ENCODE data around the gene PLXNA2. TPM values are rescaled to one million over a fixed set of nuclear protein-coding genes. Genes with fewer than 3 reads are reported as not detected.

PLXNA2 gene
- total RNA-seq, 1 experiment from 2014 or later = 0.06 TPM

GRCh38 chr1:208217781-208218180, 26.4 kb downstream of the PLXNA2 start:
- no peaks in the 10 kb centered on the region for H3K36me3 ChIP-seq (ENCODE audit: insufficient read depth, low read length, poor library complexity, severe bottlenecking)
- POLR2A ChIA-PET (ENCODE audit: low non-redundant PET) = no interaction called here

GRCh38 chr1:208216806-208217205, 27.4 kb downstream of the PLXNA2 start:
- intact Hi-C loops (cut with micrococcal nuclease; ENCODE audit: unreplicated experiment) = loop anchor here (2.0 kb wide), 1 partner anchor 20 kb away; no protein-coding TSS in a partner anchor
- Histone ChIP-seq H3K36me3 (ENCODE audit: insufficient read depth, low read length, poor library complexity, severe bottlenecking) (no peaks in the 10 kb centered on the region), H3K9me3 (ENCODE audit: low read depth, low read length, poor library complexity, severe bottlenecking) (no peaks in the 10 kb centered on the region), H3K4me1 (ENCODE audit: insufficient read depth, low read length, poor library complexity, severe bottlenecking) (no peaks in the 10 kb centered on the region), H3K4me3 (ENCODE audit: low read depth, low read length, poor library complexity, severe bottlenecking) (no peak overlapping the region), H3K27ac (ENCODE audit: low read depth, low read length, poor library complexity, severe bottlenecking) (no peak overlapping the region), H3K27me3 (replicated peaks; ENCODE audit: insufficient read depth, low read depth, low read length, poor library complexity) (peaks cover 14% of the 10 kb centered on the region)
- ChIA-PET POLR2A (ENCODE audit: low non-redundant PET) (no interaction called here), CTCF (no interaction called here)
- no peak for DNase-seq (ENCODE audit: low spot score)
- no TSS peak for BruUV-seq (replicated peaks)
- TF ChIP-seq EZH2 (IDR thresholded peaks at IDR 0.05; ENCODE audit: borderline replicate concordance, low read depth, low read length, poor library complexity, severe bottlenecking) (no peak), CTCF (conservative IDR thresholded peaks at IDR 0.05; ENCODE audit: low read depth, low read length) (no peak)

More at GRCh38 chr1:208217781-208218180, 26.4 kb downstream of the PLXNA2 start:
- H3K27ac ChIP-seq (ENCODE audit: low read depth, low read length, poor library complexity, severe bottlenecking) = no peak overlapping the region
- TF ChIP-seq CTCF (conservative IDR thresholded peaks at IDR 0.05; ENCODE audit: low read depth, low read length) (no peak), EZH2 (IDR thresholded peaks at IDR 0.05; ENCODE audit: borderline replicate concordance, low read depth, low read length, poor library complexity, severe bottlenecking) (no peak)
- no peaks in the 10 kb centered on the region for H3K9me3 ChIP-seq (ENCODE audit: low read depth, low read length, poor library complexity, severe bottlenecking)
- DNase-seq (ENCODE audit: low spot score) = no peak
- peaks cover 19% of the 10 kb centered on the region for H3K27me3 ChIP-seq (replicated peaks; ENCODE audit: insufficient read depth, low read depth, low read length, poor library complexity)
- no peak overlapping the region for H3K4me3 ChIP-seq (ENCODE audit: low read depth, low read length, poor library complexity, severe bottlenecking)
- no peaks in the 10 kb centered on the region for H3K4me1 ChIP-seq (ENCODE audit: insufficient read depth, low read length, poor library complexity, severe bottlenecking)
- intact Hi-C loops (cut with micrococcal nuclease; ENCODE audit: unreplicated experiment) = loop anchor here (2.0 kb wide), 1 partner anchor 19 kb away; no protein-coding TSS in a partner anchor
- BruUV-seq (replicated peaks) = no TSS peak
- CTCF ChIA-PET = no interaction called here

- Histone ChIP-seq H3K4me3 (ENCODE audit: low read depth, low read length, poor library complexity, severe bottlenecking) (no peak overlapping the region), H3K27me3 (replicated peaks; ENCODE audit: insufficient read depth, low read depth, low read length, poor library complexity) (peaks cover 11% of the 10 kb centered on the region), H3K27ac (ENCODE audit: low read depth, low read length, poor library complexity, severe bottlenecking) (no peak overlapping the region), H3K9me3 (ENCODE audit: low read depth, low read length, poor library complexity, severe bottlenecking) (no peaks in the 10 kb centered on the region), H3K36me3 (ENCODE audit: insufficient read depth, low read length, poor library complexity, severe bottlenecking) (no peaks in the 10 kb centered on the region), H3K4me1 (ENCODE audit: insufficient read depth, low read length, poor library complexity, severe bottlenecking) (no peaks in the 10 kb centered on the region)
- ChIA-PET CTCF (no interaction called here), POLR2A (ENCODE audit: low non-redundant PET) (no interaction called here)
- no peak for DNase-seq (ENCODE audit: low spot score)
- TF ChIP-seq CTCF (conservative IDR thresholded peaks at IDR 0.05; ENCODE audit: low read depth, low read length) (no peak), EZH2 (IDR thresholded peaks at IDR 0.05; ENCODE audit: borderline replicate concordance, low read depth, low read length, poor library complexity, severe bottlenecking) (no peak)
- intact Hi-C loops (cut with micrococcal nuclease; ENCODE audit: unreplicated experiment) = loop anchor here (2.0 kb wide), 1 partner anchor 21 kb away; no protein-coding TSS in a partner anchor
- no TSS peak for BruUV-seq (replicated peaks)
Observed at GRCh38 chr1:208216062-208216461, 28.1 kb downstream of the PLXNA2 start.
